ENCODE data around the gene RAD50.

DNA sequence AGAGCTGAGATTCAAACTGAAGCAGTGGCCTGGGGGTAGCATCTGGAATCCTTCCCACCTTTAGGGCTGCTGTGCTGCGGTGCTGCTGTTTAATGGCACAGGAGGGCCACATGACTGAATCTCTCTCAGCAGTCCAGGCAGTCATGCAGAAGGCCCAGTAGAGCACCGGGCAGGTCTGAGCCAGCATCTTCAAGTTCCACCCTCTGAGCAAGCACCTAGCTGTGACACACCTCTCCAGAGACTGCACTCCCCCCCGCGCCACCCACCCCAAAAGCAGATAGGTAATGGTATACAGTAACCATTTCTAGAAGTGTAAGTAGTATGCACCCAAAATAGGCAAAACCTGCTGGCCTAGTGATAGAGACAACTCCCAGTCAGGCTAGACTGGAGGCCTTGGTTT is 125.2 kb downstream of the RAD50 start:
- TF ChIP-seq, protein P1, sequence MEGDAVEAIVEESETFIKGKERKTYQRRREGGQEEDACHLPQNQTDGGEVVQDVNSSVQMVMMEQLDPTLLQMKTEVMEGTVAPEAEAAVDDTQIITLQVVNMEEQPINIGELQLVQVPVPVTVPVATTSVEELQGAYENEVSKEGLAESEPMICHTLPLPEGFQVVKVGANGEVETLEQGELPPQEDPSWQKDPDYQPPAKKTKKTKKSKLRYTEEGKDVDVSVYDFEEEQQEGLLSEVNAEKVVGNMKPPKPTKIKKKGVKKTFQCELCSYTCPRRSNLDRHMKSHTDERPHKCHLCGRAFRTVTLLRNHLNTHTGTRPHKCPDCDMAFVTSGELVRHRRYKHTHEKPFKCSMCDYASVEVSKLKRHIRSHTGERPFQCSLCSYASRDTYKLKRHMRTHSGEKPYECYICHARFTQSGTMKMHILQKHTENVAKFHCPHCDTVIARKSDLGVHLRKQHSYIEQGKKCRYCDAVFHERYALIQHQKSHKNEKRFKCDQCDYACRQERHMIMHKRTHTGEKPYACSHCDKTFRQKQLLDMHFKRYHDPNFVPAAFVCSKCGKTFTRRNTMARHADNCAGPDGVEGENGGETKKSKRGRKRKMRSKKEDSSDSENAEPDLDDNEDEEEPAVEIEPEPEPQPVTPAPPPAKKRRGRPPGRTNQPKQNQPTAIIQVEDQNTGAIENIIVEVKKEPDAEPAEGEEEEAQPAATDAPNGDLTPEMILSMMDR (IDR thresholded peaks at IDR 0.05): no peak
- no peak for TF ChIP-seq POLR2A (IDR thresholded peaks at IDR 0.05)
- no peak for TF ChIP-seq POLR2AphosphoS5 (IDR thresholded peaks at IDR 0.05)
- no peak for TF ChIP-seq EP300 (IDR thresholded peaks at IDR 0.05)
